Ascending aorta (tissue), 2 donors: Measurements from ENCODE around the gene REXO1. TPM values are rescaled to one million over a fixed set of nuclear protein-coding genes. Genes with fewer than 3 reads are reported as not detected.

Experiments used
- DNase-seq, 2 donors: peaks; one replicate each; pipeline ENCODE4 v3.0.0-alpha.2; 2019; ENCODE audit warnings: low spot score in 2 of 2
- H3K27ac ChIP-seq, 2 donors: fragments of 200-600 bp; sonication (generic); one replicate each; pipeline ENCODE4 v1.5.1; 2016 to 2017; ENCODE audit warnings: mild to moderate bottlenecking in 1 of 2
- H3K27me3 ChIP-seq: fragments of 200-600 bp; sonication (generic); one replicate; pipeline ENCODE4 v1.5.1; 2017
- H3K36me3 ChIP-seq, 2 donors: fragments of 200-600 bp; sonication (generic); one replicate each; pipeline ENCODE4 v1.5.1; 2016
- H3K4me1 ChIP-seq, 2 donors: fragments of 200-600 bp; sonication (generic); one replicate each; pipeline ENCODE4 v1.5.1; 2016 to 2017; ENCODE audit warnings: mild to moderate bottlenecking in 1 of 2
- H3K4me3 ChIP-seq, 2 donors: fragments of 200-600 bp; sonication (generic); one replicate each; pipeline ENCODE4 v1.5.1; 2016 to 2017; ENCODE audit warnings: mild to moderate bottlenecking in 1 of 2
- H3K9me3 ChIP-seq, 2 donors: fragments of 200-600 bp; sonication (generic); one replicate each; pipeline ENCODE4 v1.5.1; 2016
- CTCF ChIP-seq, 3 experiments: fragments of 200-600 bp in 2 of 3; fragments of 450-650 bp in 1 of 3; sonication (generic) in 2 of 3; IDR thresholded peaks; one replicate each; pipeline ENCODE4 v1.5.1; 2016 to 2019; ENCODE audit warnings: antibody characterized with exemption in 3 of 3, mild to moderate bottlenecking in 1 of 3, moderate library complexity in 1 of 3
- intact Hi-C: fragments of 100-400 bp; cut with DNase I; formaldehyde crosslinking; loops from one replicate; pipeline ENCODE4 v1.15.1; 2023
- total RNA-seq: library from RNA; depleted of rRNA; stranded (reverse); fragments of >200 nt; gene quantifications from one replicate; pipeline ENCODE4 v1.1.0, GENCODE V29; 2016

The REXO1 gene
- total RNA-seq, 1 donor from 2014 or later = 45.1 TPM

- intact Hi-C loops = no loop called here
- no peaks in the 10 kb centered on the region for H3K27me3 ChIP-seq
- no peaks in the 10 kb centered on the region for H3K9me3 ChIP-seq
- no peak for TF ChIP-seq CTCF (IDR thresholded peaks at IDR 0.05)
- H3K4me1 ChIP-seq = no peaks in the 10 kb centered on the region
- H3K27ac ChIP-seq = no peak overlapping the region
- H3K4me3 ChIP-seq = no peak overlapping the region
- H3K36me3 ChIP-seq = peaks cover 94 to 96% of the 10 kb centered on the region in 2 donors
- no peak for DNase-seq
Observed at GRCh38 chr19:1819341-1820255, 28.7 kb downstream of the REXO1 start.

- no peak for DNase-seq
- Histone ChIP-seq H3K4me3 (no peak overlapping the region), H3K9me3 (no peaks in the 10 kb centered on the region), H3K27ac (no peak overlapping the region), H3K4me1 (no peaks in the 10 kb centered on the region), H3K27me3 (no peaks in the 10 kb centered on the region), H3K36me3 (peaks cover 88% of the 10 kb centered on the region in 2 donors)
- TF ChIP-seq CTCF (IDR thresholded peaks at IDR 0.05) = no peak
- intact Hi-C loops = no loop called here
Observed at GRCh38 chr19:1818549-1819195, 29.6 kb downstream of the REXO1 start.

GRCh38 chr19:1817553-1818179 lies 30.6 kb downstream of the REXO1 start:
- Histone ChIP-seq H3K27ac (no peak overlapping the region), H3K4me1 (peaks cover 0 to 5% of the 10 kb centered on the region in 2 donors), H3K27me3 (no peaks in the 10 kb centered on the region), H3K9me3 (no peaks in the 10 kb centered on the region), H3K4me3 (no peak overlapping the region), H3K36me3 (peaks cover 78% of the 10 kb centered on the region in 2 donors)
- intact Hi-C loops = no loop called here
- no peak for TF ChIP-seq CTCF (IDR thresholded peaks at IDR 0.05)
- DNase-seq = no peak

- Histone ChIP-seq H3K4me1 (peaks cover 3 to 10% of the 10 kb centered on the region in 2 donors), H3K4me3 (no peak overlapping the region), H3K9me3 (no peaks in the 10 kb centered on the region), H3K36me3 (peaks cover 68% of the 10 kb centered on the region in 2 donors), H3K27me3 (no peaks in the 10 kb centered on the region), H3K27ac (no peak overlapping the region)
- intact Hi-C loops = no loop called here
- DNase-seq = no peak
- TF ChIP-seq CTCF (IDR thresholded peaks at IDR 0.05) = no peak
Observed at GRCh38 chr19:1816530-1817298, 31.6 kb downstream of the REXO1 start.
